ENCODE results near the gene ARHGEF17. TPM values are rescaled to one million over a fixed set of nuclear protein-coding genes. Genes with fewer than 3 reads are reported as not detected.
"Not testable (repeated sequence)": the region's sequence is repeated elsewhere in the genome, so short reads cannot be mapped to it uniquely, and the experiment has no call there.

ARHGEF17 gene
- polyA plus RNA-seq, 4 donors, result 77.0 to 96.1 (median 85.9) TPM

- no peak for DNase-seq (ENCODE audit: low read depth in 4 of 4, low spot score in 3 of 4)
Observed at GRCh38 chr11:73272680-73273038, 35.4 kb upstream of the ARHGEF17 start.

- DNase-seq (ENCODE audit: low read depth in 4 of 4, low spot score in 3 of 4), result no peak
Observed at GRCh38 chr11:73273222-73273895, 34.7 kb upstream of the ARHGEF17 start.

DNA sequence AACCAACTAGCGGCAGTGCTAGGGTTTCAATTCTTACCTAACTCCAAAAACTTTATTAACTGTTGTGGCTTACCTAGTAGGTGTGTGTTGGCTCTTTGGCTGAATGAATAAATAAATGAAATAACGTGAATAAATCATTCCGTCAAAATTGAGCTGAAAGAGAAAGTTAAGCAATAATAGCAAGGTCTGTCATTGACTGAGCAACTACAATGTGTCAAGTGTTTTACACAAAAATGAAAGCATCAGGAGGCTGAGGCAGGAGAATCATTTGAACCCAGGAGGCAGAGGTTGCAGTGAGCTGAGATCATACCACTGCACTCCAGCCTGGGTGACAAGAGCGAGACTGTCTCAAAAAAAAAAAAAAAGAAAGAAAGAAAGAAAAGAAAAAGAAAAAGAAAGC is 33.9 kb upstream of the ARHGEF17 start:
- not testable (repeated sequence) for DNase-seq (ENCODE audit: low read depth in 4 of 4, low spot score in 3 of 4)

- DNase-seq (ENCODE audit: low read depth in 4 of 4, low spot score in 3 of 4), result no peak
Observed at GRCh38 chr11:73274722-73275380, 33.2 kb upstream of the ARHGEF17 start.

DNA sequence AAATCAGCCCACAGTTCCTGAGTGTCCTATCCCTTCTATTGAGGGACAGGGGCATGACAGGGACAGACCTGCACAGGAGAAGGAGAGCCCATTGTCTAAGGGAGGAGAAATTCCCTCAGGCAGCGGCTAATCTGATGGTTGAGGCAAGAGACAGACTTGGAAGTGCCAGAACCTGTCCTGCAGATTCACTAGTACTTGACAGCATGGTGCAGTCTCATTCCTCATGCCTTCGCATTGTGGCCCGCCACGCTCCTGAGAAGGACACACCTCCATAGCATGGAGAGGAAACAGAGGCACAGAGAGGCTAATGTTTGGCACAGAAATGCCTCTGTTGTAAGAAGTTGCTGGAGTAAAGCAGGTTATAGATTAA is 32.7 kb upstream of the ARHGEF17 start:
- no peak for DNase-seq (ENCODE audit: low read depth in 4 of 4, low spot score in 3 of 4)

GRCh38 chr11:73277467-73277866 is 30.6 kb upstream of the ARHGEF17 start:
- no peak for DNase-seq (ENCODE audit: low read depth in 4 of 4, low spot score in 3 of 4)

- DNase-seq (ENCODE audit: low read depth in 4 of 4, low spot score in 3 of 4), result no peak
Observed at GRCh38 chr11:73280626-73281025, 27.4 kb upstream of the ARHGEF17 start.

DNA sequence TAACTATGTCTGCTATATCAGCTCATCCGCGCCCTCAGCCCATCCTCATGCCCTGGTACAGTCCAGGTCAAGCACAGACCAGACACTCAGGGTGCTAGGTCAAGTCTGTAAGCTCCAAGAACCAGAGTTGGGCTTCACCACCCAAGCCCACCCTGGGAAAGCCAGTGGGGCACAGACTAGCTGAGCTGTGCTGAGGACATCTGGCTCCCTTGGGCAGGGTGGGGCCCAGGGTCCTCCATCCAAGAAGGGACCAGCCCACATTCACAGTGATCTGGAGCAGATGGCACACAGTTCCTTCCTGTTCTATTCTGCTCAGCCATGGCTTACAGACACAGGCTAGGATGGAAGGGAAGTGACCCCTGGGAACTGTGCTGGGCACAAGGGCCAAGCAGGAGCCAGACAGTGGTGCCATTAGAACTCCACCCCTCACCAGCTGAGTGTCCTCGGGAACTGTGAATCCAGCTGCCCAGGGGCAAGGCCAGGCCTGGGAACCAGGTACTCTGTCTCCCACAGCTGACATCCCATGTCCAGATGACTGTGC is 26.8 kb upstream of the ARHGEF17 start:
- no peak for DNase-seq (ENCODE audit: low read depth in 4 of 4, low spot score in 3 of 4)

- no peak for DNase-seq (ENCODE audit: low read depth in 4 of 4, low spot score in 3 of 4)
Observed at GRCh38 chr11:73281796-73282660, 26.0 kb upstream of the ARHGEF17 start.

DNA sequence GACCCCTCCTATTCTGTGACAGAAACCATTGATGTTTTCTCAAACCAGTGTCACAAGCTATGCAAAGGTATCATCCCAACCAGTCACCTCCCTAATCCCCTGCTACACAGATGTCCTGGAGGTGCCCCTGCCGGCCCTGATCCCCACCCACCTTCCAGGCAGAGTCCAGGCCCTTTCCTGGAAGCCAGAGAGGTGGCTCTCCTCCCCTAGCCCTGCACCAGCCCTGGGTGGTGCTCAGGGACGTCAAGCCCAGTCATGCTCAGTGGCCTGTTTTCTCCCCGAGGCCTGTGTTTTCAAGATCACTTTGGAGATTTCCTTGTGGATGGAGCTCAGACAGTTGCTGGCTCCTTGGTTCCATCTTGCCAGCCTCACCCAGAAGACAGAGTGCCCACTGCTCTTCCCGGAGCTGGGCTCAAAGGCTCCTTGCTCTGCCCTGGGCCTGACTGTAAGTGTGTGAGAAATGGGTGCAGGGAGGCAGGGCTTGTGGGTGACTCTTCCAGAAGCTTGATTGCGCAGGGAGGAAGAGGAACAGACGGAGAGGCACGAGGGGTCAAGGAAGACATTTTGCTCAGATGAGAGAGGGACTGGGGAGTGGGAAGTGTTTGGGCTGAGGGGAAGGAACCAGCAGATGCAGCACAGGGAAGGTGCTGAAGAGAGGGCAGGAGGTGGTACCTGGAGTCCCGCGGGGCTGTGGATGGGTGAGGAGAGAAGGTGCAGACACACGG is 24.6 kb upstream of the ARHGEF17 start:
- DNase-seq (ENCODE audit: low read depth in 4 of 4, low spot score in 3 of 4), result no peak

- DNase-seq (ENCODE audit: low read depth in 4 of 4, low spot score in 3 of 4), result no peak
Observed at GRCh38 chr11:73284106-73284505, 24.0 kb upstream of the ARHGEF17 start.

GRCh38 chr11:73285721-73286120 is 22.4 kb upstream of the ARHGEF17 start:
- no peak for DNase-seq (ENCODE audit: low read depth in 4 of 4, low spot score in 3 of 4)

DNA sequence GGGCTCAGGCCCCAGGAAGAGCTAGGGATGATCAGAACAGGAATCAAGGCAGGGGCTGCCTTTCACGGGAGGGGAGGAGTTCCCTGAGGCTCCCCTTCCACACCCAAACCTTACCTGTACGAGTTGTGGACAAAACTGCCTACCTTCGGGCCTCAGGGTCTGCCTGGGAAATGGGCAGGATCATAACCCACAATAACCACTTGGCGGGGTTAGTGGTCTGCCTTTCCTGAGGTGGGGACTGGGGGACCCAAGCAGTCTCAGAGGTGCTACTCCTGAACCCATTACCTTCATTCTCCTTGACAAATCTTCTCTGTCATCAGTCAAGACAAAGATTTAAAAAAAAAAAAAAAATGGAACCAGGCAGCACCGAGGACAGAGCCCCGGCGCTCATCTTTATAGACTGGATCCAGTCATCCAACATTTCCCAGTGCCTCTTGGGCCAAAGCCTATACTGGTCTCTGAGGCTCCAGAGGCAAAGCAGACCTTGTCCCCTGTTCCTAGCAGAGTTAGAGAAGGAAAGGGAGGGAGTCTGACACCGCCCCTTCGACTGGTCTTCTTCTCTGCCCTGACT is 21.8 kb upstream of the ARHGEF17 start:
- DNase-seq (ENCODE audit: low read depth in 4 of 4, low spot score in 3 of 4), result no peak

DNA sequence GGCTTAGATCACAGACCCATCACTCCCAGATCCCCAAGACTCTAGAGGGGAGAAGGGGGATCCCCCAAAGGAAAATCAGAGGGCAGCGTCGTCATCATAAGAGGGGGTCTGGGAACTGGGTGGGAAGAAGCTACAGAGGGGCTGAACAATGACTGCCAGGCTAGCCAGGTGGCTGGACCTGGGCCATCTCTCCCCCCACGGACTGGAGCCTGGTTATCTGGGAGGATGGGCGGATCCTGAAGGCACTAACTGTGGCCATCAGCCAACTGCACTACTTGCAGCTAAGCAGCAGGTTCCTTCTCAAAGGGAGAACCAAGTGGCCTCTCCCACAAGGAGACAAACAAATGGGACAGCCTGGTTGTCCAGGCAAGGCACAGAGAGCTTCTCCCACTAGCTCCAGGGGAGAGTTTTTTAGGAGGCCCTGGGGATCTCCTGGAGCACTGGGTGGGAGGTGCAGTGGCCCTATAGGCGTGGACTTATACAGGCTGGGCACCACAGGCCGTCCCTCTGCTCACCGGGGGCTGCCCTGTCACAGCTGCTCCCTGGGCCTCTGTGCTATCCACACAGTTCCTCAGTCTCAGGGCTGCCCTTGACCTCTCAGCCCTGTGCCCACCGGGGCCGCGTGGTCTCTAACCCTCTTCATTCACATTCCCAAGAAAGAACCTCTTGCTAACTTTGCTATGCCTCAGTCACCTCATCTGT is 20.5 kb upstream of the ARHGEF17 start:
- no peak for DNase-seq (ENCODE audit: low read depth in 4 of 4, low spot score in 3 of 4)

DNA sequence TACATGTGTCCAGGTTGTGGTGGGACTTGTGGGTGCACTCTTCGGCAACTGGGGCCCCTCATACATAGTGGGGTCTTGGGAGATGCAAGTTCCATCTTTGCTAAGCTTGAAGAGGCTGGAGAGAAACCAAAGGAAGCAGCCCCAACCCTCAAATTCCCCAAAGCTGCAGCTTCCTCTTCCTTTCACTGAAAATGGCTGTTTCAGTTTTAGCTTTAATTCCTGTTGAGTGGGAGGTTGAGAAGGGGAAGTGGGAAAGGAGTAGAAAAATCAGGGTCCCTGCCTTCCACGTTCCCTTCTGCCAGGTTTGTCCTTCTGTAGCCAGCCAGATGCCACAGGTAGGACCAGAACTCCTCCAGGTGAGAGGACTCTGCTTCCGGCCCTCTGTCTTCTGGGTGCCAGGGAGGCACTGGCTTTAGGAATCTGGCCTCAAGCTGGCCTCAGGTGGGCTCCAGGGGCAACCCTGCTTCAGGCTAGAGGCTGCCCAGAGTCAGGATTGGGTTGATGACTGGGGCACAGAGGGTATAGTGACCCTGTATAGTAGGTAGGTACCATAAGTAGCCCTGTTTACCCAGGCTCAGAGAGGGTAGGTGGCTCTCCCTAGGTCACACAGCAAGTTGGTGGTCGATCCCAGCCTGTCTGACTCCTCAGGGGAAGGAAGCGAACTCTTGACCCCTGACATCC is 19.7 kb upstream of the ARHGEF17 start:
- no peak for DNase-seq (ENCODE audit: low read depth in 4 of 4, low spot score in 3 of 4)

DNA sequence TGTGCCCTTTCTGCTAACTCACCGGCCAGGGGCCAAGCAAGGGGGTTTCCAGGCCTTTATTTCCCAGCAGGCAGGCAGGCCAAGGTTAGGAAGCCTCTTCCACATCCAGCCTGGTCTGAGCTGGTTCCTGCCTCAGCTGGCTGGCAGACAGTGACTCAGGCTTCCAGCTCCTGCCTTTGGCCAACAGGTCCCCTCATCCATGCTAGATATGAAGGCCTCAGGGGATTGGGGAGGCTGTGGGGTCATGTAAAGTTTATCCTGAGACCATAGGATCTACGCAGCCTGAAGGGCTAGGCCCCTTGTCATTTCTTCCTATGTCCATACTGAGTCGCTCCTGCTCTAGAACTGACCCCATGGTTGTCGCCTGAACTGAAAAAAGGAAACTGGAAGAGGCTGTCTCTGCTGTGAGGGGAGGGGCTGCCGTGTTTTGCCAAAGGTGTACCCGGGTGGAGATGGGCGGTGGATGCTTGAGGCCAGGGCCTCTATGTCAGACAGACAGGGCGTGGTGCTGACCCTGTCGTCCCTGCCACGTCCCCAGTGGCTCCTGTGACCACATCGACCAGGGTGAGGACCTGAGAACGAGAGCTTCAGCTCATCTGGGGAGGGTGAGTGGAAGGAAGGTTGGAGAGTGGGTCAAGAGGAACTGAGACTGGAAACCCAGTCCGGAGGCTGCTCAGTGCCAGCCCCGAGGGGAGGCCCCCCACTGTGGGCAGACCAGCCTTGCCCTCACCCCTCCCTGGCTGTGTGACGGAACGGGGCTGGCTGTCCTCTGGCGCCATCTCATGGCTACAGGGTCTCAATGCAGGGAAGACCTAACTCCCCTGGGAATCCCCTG is 19.0 kb upstream of the ARHGEF17 start:
- DNase-seq (ENCODE audit: low read depth in 4 of 4, low spot score in 3 of 4), result peak in 3 of 4 donors; percentile 47 to 48 (median 47)

- DNase-seq (ENCODE audit: low read depth in 4 of 4, low spot score in 3 of 4), result no peak
Observed at GRCh38 chr11:73290536-73290935, 17.5 kb upstream of the ARHGEF17 start.

DNA sequence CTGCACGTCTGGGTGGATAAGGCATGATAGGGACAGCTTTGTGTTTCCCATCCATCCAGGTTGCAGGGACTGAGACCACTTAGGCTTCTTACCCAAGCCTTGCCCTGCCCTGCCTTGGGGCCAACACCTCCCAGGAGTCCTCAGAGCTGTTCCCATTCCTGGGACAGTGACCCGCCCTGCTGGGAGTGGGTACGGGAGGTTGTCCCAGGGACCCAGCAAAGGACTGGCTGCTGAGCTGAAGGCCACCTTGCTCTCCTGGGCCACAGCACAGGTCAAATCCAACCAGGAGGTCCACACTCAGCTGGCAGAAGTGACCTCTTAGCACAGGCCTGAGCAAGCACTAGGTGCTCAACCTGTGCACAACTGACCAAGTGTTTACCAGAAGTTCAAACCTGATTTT is 16.9 kb upstream of the ARHGEF17 start:
- no peak for DNase-seq (ENCODE audit: low read depth in 4 of 4, low spot score in 3 of 4)
